ENCODE measurements around the gene TRPC6.
"Not testable (repeated sequence)": the region's sequence is repeated elsewhere in the genome, so short reads cannot be mapped to it uniquely, and the experiment has no call there.

Gene TRPC6

DNA sequence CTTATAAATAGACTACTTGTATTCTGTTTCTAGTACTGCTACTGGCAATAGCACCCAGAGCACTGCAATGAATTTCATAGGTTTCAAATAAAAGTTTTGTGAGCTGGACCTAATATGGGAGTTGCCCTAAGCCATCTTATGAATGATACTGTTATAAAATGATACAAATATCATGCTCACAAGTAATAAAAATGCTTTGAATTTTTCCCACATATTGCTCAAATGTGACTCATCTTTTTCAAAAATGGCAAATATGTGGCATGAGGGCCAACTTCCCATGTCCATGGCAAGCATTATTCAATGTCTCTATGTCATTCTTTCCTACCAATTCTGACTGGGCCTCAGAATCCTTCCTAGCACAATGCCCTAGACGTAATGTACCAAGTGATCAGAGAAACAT lies 137.6 kb downstream of the TRPC6 start:
- DNase-seq: no peak

GRCh38 chr11:101445761-101446160 lies 138.0 kb downstream of the TRPC6 start:
- no peak for DNase-seq

DNA sequence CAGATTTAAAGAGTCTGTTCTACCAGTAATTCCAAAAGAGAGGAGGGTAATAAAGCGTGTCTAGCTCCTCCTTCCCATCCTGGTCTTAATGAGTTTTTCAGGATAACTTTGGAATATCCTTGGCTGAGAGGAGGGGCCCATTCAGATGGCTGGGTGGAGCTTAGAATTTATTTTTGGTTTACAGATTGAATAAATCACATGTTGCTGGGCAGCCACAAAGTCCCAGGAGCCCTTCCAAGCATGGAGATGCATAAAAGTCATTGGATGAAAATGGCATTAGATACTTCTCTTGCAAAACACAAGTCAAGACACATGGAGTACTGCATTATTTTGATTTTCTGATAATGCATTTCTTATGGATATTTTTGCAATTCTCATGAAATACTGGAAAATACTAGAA lies 139.0 kb downstream of the TRPC6 start:
- DNase-seq: no peak

GRCh38 chr11:101444164-101444563 lies 139.6 kb downstream of the TRPC6 start:
- DNase-seq: peak; percentile 45

DNA sequence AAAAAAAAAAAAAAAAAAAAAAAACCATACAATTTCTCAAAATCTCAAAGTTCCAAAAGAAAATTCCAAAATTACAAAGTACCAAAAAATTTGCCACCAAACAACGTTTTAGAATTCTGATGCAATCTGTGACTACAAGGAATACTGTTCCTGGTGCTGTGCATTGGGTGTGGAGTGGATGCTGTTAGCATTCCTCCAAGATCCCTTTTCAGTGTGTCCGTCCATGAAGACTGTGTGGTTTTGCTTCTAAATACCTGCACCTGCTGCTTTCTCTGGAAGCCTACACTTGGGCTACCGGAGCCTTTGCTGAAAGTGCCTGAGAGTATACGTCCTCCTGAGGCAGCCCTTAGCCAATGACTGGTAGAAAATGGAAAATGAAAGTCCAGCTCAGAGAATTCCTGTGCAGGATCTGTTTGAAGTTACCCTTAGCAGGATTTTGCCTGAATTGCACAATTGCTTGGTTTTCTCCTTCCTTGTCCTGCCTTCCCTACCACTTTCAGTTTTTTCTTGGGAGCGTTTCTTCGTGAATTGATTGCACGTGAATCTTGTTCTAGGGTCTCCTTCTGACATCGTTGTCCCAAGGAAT lies 140.8 kb downstream of the TRPC6 start:
- no peak for DNase-seq

- no peak for DNase-seq
Observed at GRCh38 chr11:101442171-101442570, 141.6 kb downstream of the TRPC6 start.

GRCh38 chr11:101441747-101442146 lies 142.1 kb downstream of the TRPC6 start:
- no peak for DNase-seq

GRCh38 chr11:101439488-101439887 lies 144.3 kb downstream of the TRPC6 start:
- DNase-seq: peak; percentile 2

DNA sequence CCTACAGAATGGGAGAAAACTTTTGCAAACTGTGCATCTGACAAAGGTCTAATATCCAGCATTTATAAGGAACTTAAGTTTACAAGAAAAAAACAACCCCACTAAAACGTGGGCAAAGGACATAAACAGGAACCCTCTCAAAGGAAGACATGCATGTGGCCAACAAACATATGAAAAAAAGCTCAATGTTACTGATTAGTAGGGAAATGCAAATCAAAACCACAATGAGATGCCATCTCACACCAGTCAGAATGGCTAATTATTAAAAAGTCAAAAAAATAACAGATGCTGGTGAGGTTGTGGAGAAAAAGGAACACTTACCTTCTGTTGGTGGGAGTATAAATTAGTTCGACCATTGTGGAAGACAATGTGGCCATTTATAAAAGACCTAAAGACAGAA lies 145.1 kb downstream of the TRPC6 start:
- DNase-seq: not testable (repeated sequence)

GRCh38 chr11:101438126-101438525 lies 145.7 kb downstream of the TRPC6 start:
- no peak for DNase-seq

DNA sequence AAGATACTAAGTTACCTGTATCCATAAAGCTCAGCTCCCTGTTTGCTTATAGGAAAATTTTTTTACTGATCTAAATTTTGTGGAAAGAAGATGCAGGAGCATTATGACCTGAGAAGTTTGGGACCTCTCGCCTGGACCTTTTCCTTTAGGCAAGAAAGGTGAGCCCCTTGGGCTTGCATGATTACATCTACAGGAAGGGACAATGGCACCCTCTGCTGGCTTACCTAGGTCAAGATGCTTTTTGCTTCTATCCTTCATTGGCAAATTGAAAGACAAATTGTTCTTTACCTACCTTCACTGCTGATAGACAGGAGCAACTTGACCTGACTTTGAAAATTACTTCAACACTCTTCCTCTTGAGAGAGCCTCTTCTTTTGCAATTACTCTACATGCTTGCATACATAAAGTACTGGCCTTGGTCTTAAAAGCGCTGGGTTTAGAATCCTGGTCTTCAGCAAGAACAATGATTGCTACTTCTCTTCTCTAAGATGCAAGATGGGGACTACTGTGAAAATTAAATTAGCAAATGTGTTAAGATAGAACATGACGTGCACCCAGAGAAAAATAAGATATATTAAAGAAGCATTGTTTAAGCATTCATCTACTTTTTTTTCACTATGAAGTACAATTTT lies 147.2 kb downstream of the TRPC6 start:
- peak; percentile 61 for DNase-seq

GRCh38 chr11:101435408-101435973 lies 148.3 kb downstream of the TRPC6 start:
- DNase-seq: no peak

- no peak for DNase-seq
Observed at GRCh38 chr11:101434026-101434643, 149.7 kb downstream of the TRPC6 start.

- DNase-seq: no peak
Observed at GRCh38 chr11:101433151-101433550, 150.7 kb downstream of the TRPC6 start.

DNA sequence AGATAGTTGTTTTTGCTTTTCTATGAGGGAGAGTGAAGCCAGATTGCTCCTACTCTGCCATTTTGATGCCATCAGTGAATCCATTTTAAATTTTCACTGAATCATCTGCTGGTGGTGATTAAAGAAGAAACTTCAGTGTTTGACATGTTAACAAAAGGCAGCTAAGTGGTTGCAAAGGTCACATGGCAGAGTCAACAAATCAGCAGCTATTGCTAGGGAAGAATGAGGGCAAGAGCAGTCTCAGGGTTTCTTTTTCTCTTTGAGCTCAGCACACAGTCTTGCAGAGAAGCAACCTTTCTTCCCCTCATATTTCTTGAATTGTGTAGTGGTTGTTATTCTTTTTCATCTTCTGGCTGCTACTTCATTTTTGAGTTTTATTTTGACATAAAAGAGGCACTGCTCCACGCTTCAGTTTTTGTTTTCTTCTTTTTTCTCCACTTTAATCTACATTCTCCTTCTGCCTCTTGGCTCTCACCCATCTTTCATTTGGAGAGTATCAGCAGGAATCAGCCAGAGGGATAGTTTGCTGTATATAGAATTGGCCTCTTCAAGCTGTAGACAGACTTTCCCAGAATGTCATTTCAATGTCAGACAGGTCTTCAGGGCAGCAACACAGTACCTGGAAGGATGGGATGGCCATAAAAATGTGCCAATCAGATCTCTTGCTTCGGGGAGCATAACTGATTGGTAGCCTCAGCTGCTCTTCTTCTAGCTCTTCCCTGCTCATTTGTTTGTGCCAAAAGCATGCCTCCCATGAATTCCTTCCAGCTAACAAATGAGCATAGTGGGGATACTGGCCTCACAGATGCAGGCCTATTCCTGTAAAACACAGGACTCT lies 153.9 kb downstream of the TRPC6 start:
- DNase-seq: no peak

- DNase-seq: peak; percentile 19
Observed at GRCh38 chr11:101428918-101429317, 154.9 kb downstream of the TRPC6 start.

DNA sequence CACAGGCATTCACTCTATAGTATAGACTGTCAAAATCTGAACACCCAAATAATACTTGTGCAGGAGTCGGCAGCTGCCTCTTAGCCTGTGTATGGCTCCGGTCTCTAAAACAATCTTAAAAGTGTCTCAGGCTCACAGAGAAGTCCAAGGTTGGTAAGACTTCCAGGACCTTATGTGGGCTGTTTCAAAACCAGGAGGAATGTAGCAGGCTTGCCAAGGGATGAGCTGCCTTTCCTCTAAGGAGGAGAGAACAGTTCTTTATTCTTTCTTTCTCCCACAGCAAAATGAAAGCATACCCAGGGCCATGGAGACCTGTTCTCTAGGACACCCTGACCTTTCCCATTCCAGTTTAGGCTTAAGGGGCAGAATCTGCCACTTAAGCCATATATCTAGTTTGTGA lies 176.5 kb downstream of the TRPC6 start:
- DNase-seq: no peak

All from hematopoietic multipotent progenitor cell treated with erythropoietin and hydrocortisone succinate and interleukin-3 and kit ligand, for 6 days (in vitro differentiated cells).